Measurements from ENCODE around the gene EME1.
A peak's percentile ranks its signal among the peaks of the same experiment; 100 is the strongest.

GRCh38 chr17:50361561-50362480 lies 11.2 kb upstream of the EME1 start:
- TF ChIP-seq CTCF (IDR thresholded peaks at IDR 0.05; ENCODE audit: poor library complexity, severe bottlenecking), result peak; percentile 59
- no peak for TF ChIP-seq EP300 (conservative IDR thresholded peaks at IDR 0.05; ENCODE audit: poor library complexity, severe bottlenecking)
- TF ChIP-seq MXI1 (conservative IDR thresholded peaks at IDR 0.05; ENCODE audit: poor library complexity, severe bottlenecking), result no peak
- TF ChIP-seq EZH2 (IDR thresholded peaks at IDR 0.05; ENCODE audit: borderline replicate concordance, insufficient read depth, low read length, poor library complexity, severe bottlenecking), result no peak
- no peak for TF ChIP-seq RAD21 (conservative IDR thresholded peaks at IDR 0.05)

All from neural cell (in vitro differentiated cells).